Rectal smooth muscle tissue (tissue), 1 donor: ENCODE results near the gene TDO2.
"Not testable (repeated sequence)": the region's sequence is repeated elsewhere in the genome, so short reads cannot be mapped to it uniquely, and the experiment has no call there.

ENCODE experiments used
- H3K27ac ChIP-seq: one replicate; pipeline ENCODE4 v1.7.0; 2013; ENCODE audit warnings: low read depth, low read length, inconsistent platforms
- H3K27me3 ChIP-seq: one replicate; pipeline ENCODE4 v1.7.0; 2013; ENCODE audit warnings: low read length; ENCODE audit not compliant: control insufficient read depth, insufficient read depth
- H3K36me3 ChIP-seq: one replicate; pipeline ENCODE4 v1.7.0; 2013; ENCODE audit warnings: low read length; ENCODE audit not compliant: control insufficient read depth, insufficient read depth
- H3K4me1 ChIP-seq: one replicate; pipeline ENCODE4 v1.7.0; 2013; ENCODE audit warnings: low read length; ENCODE audit not compliant: control insufficient read depth, insufficient read depth
- H3K4me3 ChIP-seq: one replicate; pipeline ENCODE4 v1.7.0; 2013; ENCODE audit warnings: low read length
- H3K9ac ChIP-seq: one replicate; pipeline ENCODE4 v1.7.0; 2013; ENCODE audit warnings: low read length

Gene TDO2

DNA sequence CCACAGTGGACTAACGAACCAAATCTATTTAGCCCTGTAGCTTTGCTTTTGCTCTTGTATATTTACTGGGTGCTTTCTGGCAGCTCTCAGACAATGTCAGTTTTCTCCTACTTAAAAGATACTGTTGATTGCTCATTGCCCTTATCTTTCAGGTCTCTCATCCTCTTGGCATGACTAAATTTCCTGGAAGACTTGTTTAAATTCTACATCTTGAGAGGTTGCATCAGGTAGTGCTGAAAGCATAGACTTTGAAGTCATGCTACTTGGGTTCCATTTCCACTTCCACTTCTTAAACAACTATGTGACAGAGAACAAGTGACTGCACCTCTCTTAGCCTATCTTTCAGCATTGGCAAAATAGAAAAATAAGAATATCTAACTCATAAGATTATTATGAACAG, 8.4 kb downstream of the TDO2 start:
- Histone ChIP-seq H3K36me3 (no peaks in the 10 kb centered on the region), H3K27ac (no peak overlapping the region), H3K9ac (no peak overlapping the region), H3K27me3 (no peaks in the 10 kb centered on the region), H3K4me3 (no peak overlapping the region), H3K4me1 (no peaks in the 10 kb centered on the region)

DNA sequence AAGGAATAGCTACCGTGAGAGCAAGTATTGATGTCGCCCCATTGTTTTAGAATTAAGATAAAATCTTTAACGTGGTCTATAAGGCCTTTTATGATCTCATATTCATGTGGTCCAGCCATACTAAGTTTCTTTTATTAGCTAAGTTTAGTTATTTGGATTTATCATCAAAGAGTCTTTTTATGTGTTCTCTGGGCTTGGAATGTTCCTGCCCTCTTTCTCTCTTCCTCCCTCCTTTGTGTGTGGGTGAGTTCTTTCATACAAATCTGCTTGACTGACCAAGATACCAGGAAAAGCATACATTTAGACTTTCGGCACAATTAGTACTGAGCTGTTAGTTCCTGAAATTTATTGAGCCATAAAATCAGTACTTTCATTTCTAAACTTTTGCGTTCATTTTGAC, 11.3 kb downstream of the TDO2 start:
- H3K4me3 ChIP-seq = no peak overlapping the region
- H3K27me3 ChIP-seq = no peaks in the 10 kb centered on the region
- no peak overlapping the region for H3K27ac ChIP-seq
- H3K9ac ChIP-seq = no peak overlapping the region
- H3K4me1 ChIP-seq = no peaks in the 10 kb centered on the region
- H3K36me3 ChIP-seq = no peaks in the 10 kb centered on the region

DNA sequence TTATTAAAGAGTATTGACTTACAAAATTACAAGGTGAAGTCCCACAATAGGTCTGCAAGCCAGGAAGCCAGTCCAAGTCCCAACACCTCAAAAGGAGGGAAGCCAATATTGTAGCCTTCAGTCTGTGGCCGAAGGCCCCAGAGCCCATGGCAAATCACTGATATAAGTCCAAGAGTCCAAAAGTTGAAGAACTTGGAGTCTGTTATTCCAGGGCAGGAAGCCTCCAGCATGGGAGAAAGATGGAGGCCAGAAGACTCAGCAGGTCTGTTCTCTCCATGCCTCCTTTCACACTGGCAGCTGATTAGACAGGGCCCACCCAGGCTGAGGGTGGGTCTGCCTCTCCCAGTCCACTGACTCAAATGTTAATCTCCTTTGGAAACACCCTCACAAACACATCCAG, 18.1 kb downstream of the TDO2 start:
- Histone ChIP-seq H3K4me3 (no peak overlapping the region), H3K9ac (no peak overlapping the region), H3K27me3 (no peaks in the 10 kb centered on the region), H3K4me1 (no peaks in the 10 kb centered on the region), H3K27ac (no peak overlapping the region), H3K36me3 (peaks cover 6% of the 10 kb centered on the region)

DNA sequence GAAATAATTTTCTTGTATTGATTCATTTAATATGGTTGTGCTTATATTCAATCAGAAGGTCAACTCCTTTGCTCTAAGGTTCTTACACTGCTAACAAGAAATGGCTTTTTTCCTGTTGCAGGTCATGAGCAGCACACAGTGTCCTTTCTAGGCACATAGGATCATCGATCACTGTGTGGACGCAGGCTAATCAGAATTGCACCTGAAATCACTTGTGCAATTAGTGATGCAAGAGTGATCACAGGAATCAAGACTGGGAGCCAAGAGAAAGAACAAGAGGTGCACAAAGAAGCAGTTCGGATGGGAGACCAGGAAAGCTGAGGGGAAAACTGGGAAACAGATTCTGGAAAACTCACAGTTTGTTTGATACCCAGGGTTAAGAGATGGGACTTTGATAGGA, 21.1 kb downstream of the TDO2 start:
- no peak overlapping the region for H3K27ac ChIP-seq
- H3K27me3 ChIP-seq = no peaks in the 10 kb centered on the region
- H3K4me1 ChIP-seq = no peaks in the 10 kb centered on the region
- H3K9ac ChIP-seq = no peak overlapping the region
- H3K4me3 ChIP-seq = no peak overlapping the region
- H3K36me3 ChIP-seq = peaks cover 12% of the 10 kb centered on the region

DNA sequence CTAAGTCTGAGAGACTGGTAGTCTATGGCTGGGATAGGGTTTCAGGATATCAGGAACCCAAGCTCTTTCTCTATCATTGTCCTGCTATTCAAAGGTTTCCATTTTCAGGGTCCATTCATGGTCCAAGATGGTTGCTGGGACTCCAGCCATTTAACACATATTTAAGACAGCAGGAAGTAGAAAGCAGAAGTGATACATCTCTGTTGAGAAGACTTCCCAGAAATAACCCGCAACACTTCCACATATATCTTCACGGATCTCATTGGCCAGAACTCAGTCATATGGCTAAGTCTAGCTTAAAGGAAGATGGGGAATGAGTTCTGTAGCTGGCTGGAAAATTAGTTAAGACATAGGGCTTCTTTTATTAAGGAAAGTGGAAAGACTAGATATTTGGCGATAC, 26.3 kb downstream of the TDO2 start:
- H3K9ac ChIP-seq = no peak overlapping the region
- no peak overlapping the region for H3K27ac ChIP-seq
- H3K4me1 ChIP-seq = no peaks in the 10 kb centered on the region
- H3K4me3 ChIP-seq = no peak overlapping the region
- H3K27me3 ChIP-seq = no peaks in the 10 kb centered on the region
- peaks cover 9% of the 10 kb centered on the region for H3K36me3 ChIP-seq

DNA sequence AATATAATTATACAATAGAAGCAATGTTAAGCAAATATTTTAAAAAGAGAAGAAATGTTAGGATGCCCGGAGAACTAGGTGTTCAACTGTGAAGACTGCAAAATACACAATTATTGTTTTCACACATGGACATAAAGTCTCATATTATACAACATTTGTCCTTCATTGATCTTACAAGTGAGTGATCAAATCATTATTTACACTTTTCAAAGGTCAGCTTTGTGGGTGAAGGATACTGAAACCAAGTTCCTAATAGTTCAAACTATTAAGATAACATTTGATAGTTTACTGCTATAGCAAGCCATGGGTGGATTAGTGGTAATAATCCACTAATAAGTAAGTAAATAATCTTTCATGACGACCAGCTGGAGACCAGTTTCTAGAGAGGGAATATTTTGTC, 26.8 kb downstream of the TDO2 start:
- H3K4me3 ChIP-seq = no peak overlapping the region
- no peaks in the 10 kb centered on the region for H3K27me3 ChIP-seq
- H3K4me1 ChIP-seq = no peaks in the 10 kb centered on the region
- no peak overlapping the region for H3K27ac ChIP-seq
- no peak overlapping the region for H3K9ac ChIP-seq
- peaks cover 10% of the 10 kb centered on the region for H3K36me3 ChIP-seq

DNA sequence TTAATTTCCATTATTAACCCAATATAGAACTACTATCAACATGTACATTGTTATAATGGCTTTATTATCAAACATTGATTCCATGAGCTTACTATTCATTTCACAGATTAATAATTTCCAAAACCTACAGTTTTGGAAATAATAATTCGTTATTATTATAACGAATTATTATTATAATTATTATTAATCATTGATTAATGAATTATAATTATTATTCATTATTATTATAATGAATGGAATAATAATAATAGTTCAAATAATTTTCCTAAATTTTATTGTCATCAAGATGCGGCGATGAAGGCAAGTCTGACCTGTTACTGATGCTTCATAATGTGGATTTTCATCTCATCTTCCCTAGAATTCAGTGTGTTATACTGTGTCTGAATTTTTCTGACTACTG, 28.1 kb downstream of the TDO2 start:
- H3K9ac ChIP-seq = no peak overlapping the region
- no peak overlapping the region for H3K4me3 ChIP-seq
- H3K27ac ChIP-seq = no peak overlapping the region
- peaks cover 10% of the 10 kb centered on the region for H3K36me3 ChIP-seq
- no peaks in the 10 kb centered on the region for H3K27me3 ChIP-seq
- H3K4me1 ChIP-seq = no peaks in the 10 kb centered on the region

DNA sequence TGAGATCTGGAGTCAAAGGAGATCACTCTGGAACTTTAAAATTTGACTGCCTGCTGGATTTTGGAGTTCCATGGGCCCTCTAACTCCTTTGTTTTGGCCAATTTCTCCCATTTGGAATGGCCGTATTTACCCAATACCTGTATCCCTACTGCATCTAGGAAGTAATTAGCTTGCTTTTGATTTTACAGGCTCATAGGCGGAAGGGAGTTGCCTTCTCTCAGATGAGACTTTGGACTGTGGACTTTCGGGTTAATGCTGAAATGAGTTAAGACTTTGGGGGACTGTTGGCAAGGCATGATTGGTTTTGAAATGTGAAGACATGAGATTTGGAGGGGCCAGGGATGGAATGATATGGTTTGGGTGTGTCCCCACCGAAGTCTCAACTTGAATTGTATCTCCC, 31.1 kb downstream of the TDO2 start:
- not testable (repeated sequence) for H3K36me3 ChIP-seq, H3K27me3 ChIP-seq, H3K4me3 ChIP-seq, H3K9ac ChIP-seq, H3K27ac ChIP-seq, H3K4me1 ChIP-seq

DNA sequence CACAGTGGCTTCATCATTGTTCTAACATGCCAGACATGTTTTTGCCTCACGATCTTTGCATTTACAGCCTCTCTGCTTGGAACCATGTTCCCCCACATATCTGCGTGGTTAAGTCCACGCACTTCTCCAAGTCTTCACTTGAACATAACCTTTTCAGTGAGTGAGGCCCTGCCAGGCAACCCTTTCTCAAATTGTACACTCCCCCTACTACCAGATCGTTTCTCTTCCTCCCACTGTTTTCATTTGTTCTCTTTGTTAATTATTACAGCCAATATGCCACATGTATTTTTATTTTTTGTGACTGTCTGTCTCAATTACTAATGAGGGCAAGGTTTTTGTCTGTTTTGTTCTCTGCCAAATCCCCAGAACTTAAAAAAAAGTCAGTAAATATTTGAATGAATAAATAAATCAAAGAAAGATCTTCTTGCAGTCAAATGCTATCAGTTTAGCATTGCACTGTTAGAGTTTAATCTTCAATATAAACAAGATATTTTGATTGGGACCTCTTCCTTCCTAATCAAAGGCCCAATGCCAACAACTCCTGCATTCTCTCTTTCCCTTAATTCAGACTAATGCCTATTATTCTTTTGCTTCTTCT, 32.0 kb downstream of the TDO2 start:
- Histone ChIP-seq H3K4me1 (no peaks in the 10 kb centered on the region), H3K27ac (no peak overlapping the region), H3K27me3 (no peaks in the 10 kb centered on the region), H3K9ac (no peak overlapping the region), H3K36me3 (peaks cover 3% of the 10 kb centered on the region), H3K4me3 (no peak overlapping the region)

DNA sequence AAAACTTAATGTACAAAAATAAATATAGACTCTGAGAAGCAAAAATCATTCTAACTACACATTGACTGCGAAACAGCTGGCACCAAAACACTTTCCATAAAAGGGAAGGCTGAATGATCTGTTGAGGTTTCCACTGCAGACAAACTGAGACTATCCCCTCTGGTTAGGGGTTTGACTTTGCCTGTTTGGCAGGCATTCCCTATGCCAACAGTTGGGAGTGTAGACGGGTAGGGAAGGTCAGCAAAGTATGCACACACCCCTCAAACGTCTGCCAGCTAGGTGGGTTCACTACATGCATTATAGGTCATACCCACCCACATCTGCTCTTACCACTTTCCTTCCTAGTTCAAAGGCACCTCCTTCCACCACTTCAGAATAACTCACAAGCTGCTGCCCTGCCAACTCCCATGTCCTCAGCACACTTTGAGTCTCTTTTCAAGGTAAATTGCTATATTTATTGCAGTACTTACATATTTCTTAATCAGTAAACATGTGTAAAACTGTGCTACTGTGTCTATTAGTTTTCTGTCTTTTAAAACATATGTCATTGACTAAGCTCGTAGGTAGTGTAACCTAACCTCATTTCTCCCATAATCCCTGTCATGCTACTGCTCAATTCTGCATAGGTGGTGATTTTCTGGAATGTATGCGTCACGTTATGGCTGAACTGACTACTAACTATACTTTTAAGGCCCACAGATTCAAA, 37.7 kb downstream of the TDO2 start:
- Histone ChIP-seq H3K27me3 (no peaks in the 10 kb centered on the region), H3K4me3 (no peak overlapping the region), H3K9ac (no peak overlapping the region), H3K4me1 (no peaks in the 10 kb centered on the region), H3K27ac (no peak overlapping the region), H3K36me3 (peaks cover 6% of the 10 kb centered on the region)

DNA sequence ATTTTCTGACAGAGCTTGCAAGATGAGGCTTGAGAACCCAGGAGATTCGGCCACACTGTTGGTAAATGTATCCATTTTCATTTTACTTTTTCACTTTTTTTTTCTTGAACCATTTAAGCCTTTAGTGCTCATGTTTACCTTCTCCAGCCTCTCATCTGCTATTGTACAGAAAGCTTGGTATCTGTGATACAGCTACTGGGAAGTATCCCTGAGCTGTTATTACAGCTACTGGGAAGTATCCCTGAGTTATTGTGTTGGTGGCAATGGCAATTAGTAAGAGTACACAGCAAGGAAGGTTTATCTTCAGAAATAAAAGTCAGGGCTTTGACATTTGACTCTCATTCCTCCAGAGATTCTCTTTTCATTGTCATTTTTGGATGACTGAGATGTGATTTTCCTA, 38.3 kb downstream of the TDO2 start:
- Histone ChIP-seq H3K9ac (no peak overlapping the region), H3K4me1 (no peaks in the 10 kb centered on the region), H3K4me3 (no peak overlapping the region), H3K27ac (no peak overlapping the region), H3K27me3 (no peaks in the 10 kb centered on the region), H3K36me3 (peaks cover 6% of the 10 kb centered on the region)

DNA sequence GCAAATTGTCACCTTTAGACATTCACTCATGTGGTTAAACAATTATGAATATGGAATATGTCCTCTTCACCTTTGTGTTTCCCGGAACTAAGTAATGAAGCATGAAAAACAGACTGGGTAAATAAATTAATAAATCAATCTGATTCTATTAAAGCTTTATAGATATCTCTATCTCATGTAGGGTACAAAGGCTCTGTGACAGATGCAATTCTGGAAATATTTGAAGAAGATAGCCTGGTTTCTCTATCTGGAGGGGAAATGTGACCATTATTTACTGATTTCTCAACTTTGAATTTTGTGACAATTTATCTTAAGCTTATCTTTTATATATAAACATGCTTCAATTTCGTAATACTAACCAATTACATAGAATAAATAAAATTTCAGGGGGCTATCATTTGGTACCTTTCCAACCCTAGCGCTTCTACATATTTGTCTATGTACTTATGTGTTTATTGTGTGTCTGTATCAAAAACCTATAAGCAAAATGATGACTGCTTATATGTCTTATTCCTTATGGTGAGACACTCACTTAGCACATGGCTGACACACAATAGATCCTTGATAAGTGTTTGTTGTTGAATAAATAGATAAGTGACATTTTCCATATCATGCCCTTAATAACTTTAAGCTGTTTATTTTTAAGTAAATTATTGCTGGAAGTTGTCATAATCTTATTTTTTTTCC, 40.3 kb downstream of the TDO2 start:
- Histone ChIP-seq H3K36me3 (peaks cover 6% of the 10 kb centered on the region), H3K4me1 (no peaks in the 10 kb centered on the region), H3K27ac (no peak overlapping the region), H3K27me3 (no peaks in the 10 kb centered on the region), H3K9ac (no peak overlapping the region), H3K4me3 (no peak overlapping the region)

DNA sequence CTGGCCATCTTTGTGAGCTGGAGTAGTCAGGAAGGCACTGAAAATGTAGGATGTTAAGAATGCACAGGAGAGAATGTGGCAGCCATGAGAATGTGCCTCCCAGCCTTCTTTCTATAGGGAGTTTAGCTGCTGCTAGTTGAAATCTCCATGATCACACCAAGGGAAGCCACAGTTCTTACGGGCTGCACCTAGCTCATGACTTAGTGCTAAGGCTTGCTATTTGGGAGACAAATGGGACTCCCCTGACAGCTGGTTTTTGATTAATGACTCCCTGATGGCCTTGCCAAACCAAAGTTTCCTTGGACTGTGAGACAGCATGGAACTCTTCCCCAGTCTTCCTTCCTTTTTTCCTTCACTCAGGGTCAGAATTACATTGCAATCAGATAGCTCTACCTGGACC, 41.0 kb downstream of the TDO2 start:
- Histone ChIP-seq H3K4me1 (no peaks in the 10 kb centered on the region), H3K27ac (no peak overlapping the region), H3K9ac (no peak overlapping the region), H3K36me3 (peaks cover 6% of the 10 kb centered on the region), H3K27me3 (no peaks in the 10 kb centered on the region), H3K4me3 (no peak overlapping the region)
